Stromal cell of bone marrow (primary cell): ENCODE results near the gene TIFAB.
A peak's percentile ranks its signal among the peaks of the same experiment; 100 is the strongest.

ENCODE experiments used
- DNase-seq: peaks from one replicate; pipeline ENCODE4 v3.0.0-alpha.2; 2012; ENCODE audit warnings: low read depth

Gene TIFAB

GRCh38 chr5:135458356-135458755 is 6.2 kb upstream of the TIFAB start:
- no peak for DNase-seq

GRCh38 chr5:135457424-135458071 is 5.4 kb upstream of the TIFAB start:
- no peak for DNase-seq

- DNase-seq = peak; percentile 82
These were observed 4.3 kb upstream of the TIFAB start for GRCh38 chr5:135456238-135457099.

GRCh38 chr5:135455876-135456237 is 3.7 kb upstream of the TIFAB start:
- no peak for DNase-seq

GRCh38 chr5:135454946-135455345 is 2.8 kb upstream of the TIFAB start:
- no peak for DNase-seq

GRCh38 chr5:135453613-135454012 is 1.5 kb upstream of the TIFAB start:
- no peak for DNase-seq

GRCh38 chr5:135451581-135452320 is 400 bp downstream of the TIFAB start:
- no peak for DNase-seq

GRCh38 chr5:135450952-135451351 is 1.2 kb downstream of the TIFAB start:
- no peak for DNase-seq

GRCh38 chr5:135450336-135450735 is 1.8 kb downstream of the TIFAB start:
- DNase-seq = no peak

- DNase-seq = no peak
These were observed 2.5 kb downstream of the TIFAB start for GRCh38 chr5:135449644-135450043.

GRCh38 chr5:135448791-135449507 is 3.2 kb downstream of the TIFAB start:
- DNase-seq = no peak

- DNase-seq = no peak
These were observed 3.9 kb downstream of the TIFAB start for GRCh38 chr5:135448071-135448739.

- DNase-seq = no peak
These were observed 4.7 kb downstream of the TIFAB start, which contains the start of gene DCANP1 for GRCh38 chr5:135447298-135447929. TSS of gene DCANP1 (minus strand) at chr5:135447348. CDS start at chr5:135447108, 240 bp downstream.

GRCh38 chr5:135446615-135447014 is 5.5 kb downstream of the TIFAB start:
- DNase-seq = no peak

- no peak for DNase-seq
These were observed 5.9 kb downstream of the TIFAB start for GRCh38 chr5:135446206-135446605.

- no peak for DNase-seq
These were observed 6.7 kb downstream of the TIFAB start for GRCh38 chr5:135445306-135445985.

GRCh38 chr5:135444881-135445280 is 7.3 kb downstream of the TIFAB start:
- no peak for DNase-seq

- DNase-seq = no peak
These were observed 7.8 kb downstream of the TIFAB start for GRCh38 chr5:135444360-135444759.

- no peak for DNase-seq
These were observed 8.8 kb downstream of the TIFAB start for GRCh38 chr5:135443161-135443960.
